ENCODE results near the gene ZNF630. TPM values are rescaled to one million over a fixed set of nuclear protein-coding genes. Genes with fewer than 3 reads are reported as not detected.
"Not testable (repeated sequence)": the region's sequence is repeated elsewhere in the genome, so short reads cannot be mapped to it uniquely, and the experiment has no call there.

ZNF630 gene
- total RNA-seq, 1 experiment from 2014 or later = 1.5 TPM

GRCh38 chrX:48021026-48021900 is 50.2 kb downstream of the ZNF630 start:
- Histone ChIP-seq H3K27ac (ENCODE audit: insufficient read length, low read depth, low read length) (peak overlapping the region; percentile 77), H4K8ac (replicated peaks; ENCODE audit: insufficient read length, low read depth, low read length) (no peak overlapping the region), H2BK12ac (ENCODE audit: insufficient read length, low read depth, low read length) (no peak overlapping the region), H3K4me1 (ENCODE audit: insufficient read depth, low read length) (no peaks in the 10 kb centered on the region), H3K9ac (ENCODE audit: extremely low read depth, insufficient read length, low read length) (peak overlapping the region; percentile 98), H3K79me1 (ENCODE audit: insufficient read depth, low read depth, low read length, poor library complexity, severe bottlenecking) (no peaks in the 10 kb centered on the region), H4K5ac (ENCODE audit: insufficient read length, low read depth, low read length) (peak overlapping the region; percentile 48), H3K9me3 (ENCODE audit: control insufficient read depth, low read depth, low read length) (peaks cover 12% of the 10 kb centered on the region), H2BK20ac (ENCODE audit: low read depth, low read length, poor library complexity, severe bottlenecking) (no peak overlapping the region), H4K20me1 (ENCODE audit: control insufficient read depth, insufficient read depth, insufficient read length) (no peaks in the 10 kb centered on the region), H3K56ac (ENCODE audit: insufficient read length, low read depth, low read length) (no peak overlapping the region), H3K4me2 (ENCODE audit: insufficient read depth, insufficient read length, low read length) (peak overlapping the region; percentile 51), H3K27me3 (ENCODE audit: insufficient read depth, low read length) (no peaks in the 10 kb centered on the region), H2AK5ac (ENCODE audit: insufficient read length, low read length) (no peak overlapping the region), H3K23ac (ENCODE audit: insufficient read length, low read depth, low read length) (no peak overlapping the region), H4K91ac (ENCODE audit: insufficient read length, low read depth, low read length) (no peak overlapping the region), H2AFZ (ENCODE audit: low read length) (peak overlapping the region; percentile 90), H3T11ph (ENCODE audit: low read length) (no peak overlapping the region), H2BK120ac (ENCODE audit: low read depth, low read length, poor library complexity, severe bottlenecking) (no peak overlapping the region), H2BK15ac (ENCODE audit: low read depth, low read length) (no peak overlapping the region), H2BK5ac (ENCODE audit: insufficient read length, low read length) (peak overlapping the region; percentile 74), H3K4ac (ENCODE audit: low read depth, low read length) (no peak overlapping the region), H3K14ac (ENCODE audit: insufficient read depth, low read length) (peak overlapping the region; percentile 91; the same call in 1 of the 2 replicates), H3K23me2 (ENCODE audit: insufficient read length, low read depth, low read length, poor library complexity, severe bottlenecking) (no peaks in the 10 kb centered on the region), H3K79me2 (ENCODE audit: insufficient read depth, low read length) (no peaks in the 10 kb centered on the region), H3K18ac (ENCODE audit: insufficient read length, low read depth, low read length) (peak overlapping the region; percentile 96)
- peak overlapping the region; percentile 85 to 91 for H3K4me3 Mint-ChIP-seq
- H3K4me1 Mint-ChIP-seq = peaks cover 2 to 4% of the 10 kb centered on the region in 2 experiments
- no CpG with 5 or more reads among the region's 30 CpGs for WGBS (ENCODE audit: extremely low coverage, insufficient read length, low lambda C conversion rate)
- peak overlapping the region; percentile 99 to 100 (median 100) for H3K27ac Mint-ChIP-seq
- H3K27me3 Mint-ChIP-seq (ENCODE audit: low read depth) = no peaks in the 10 kb centered on the region
- peak; percentile 69 for DNase-seq
- peaks cover 48 to 56% of the 10 kb centered on the region in 2 experiments for H3K9me3 Mint-ChIP-seq
- TF ChIP-seq CTCF (conservative IDR thresholded peaks at IDR 0.05) = no peak
- peaks cover 0 to 5% (median 0%) of the 10 kb centered on the region in 3 experiments; a peak in 2 of 7 replicates for H3K36me3 Mint-ChIP-seq (ENCODE audit: insufficient read depth in 1 of 3, low read depth in 3 of 3)

- H3K27ac ChIP-seq (ENCODE audit: insufficient read length, low read depth, low read length); H2AK5ac ChIP-seq (ENCODE audit: insufficient read length, low read length); H3K36me3 Mint-ChIP-seq (ENCODE audit: insufficient read depth in 1 of 3, low read depth in 3 of 3); H4K8ac ChIP-seq (replicated peaks; ENCODE audit: insufficient read length, low read depth, low read length); H3K4me3 Mint-ChIP-seq; H2BK5ac ChIP-seq (ENCODE audit: insufficient read length, low read length); H4K5ac ChIP-seq (ENCODE audit: insufficient read length, low read depth, low read length); H3T11ph ChIP-seq (ENCODE audit: low read length); H3K4me2 ChIP-seq (ENCODE audit: insufficient read depth, insufficient read length, low read length); DNase-seq; H3K4me1 Mint-ChIP-seq; H3K27me3 ChIP-seq (ENCODE audit: insufficient read depth, low read length); H2BK15ac ChIP-seq (ENCODE audit: low read depth, low read length); H3K9ac ChIP-seq (ENCODE audit: extremely low read depth, insufficient read length, low read length); H3K79me2 ChIP-seq (ENCODE audit: insufficient read depth, low read length); H3K9me3 ChIP-seq (ENCODE audit: control insufficient read depth, low read depth, low read length); H3K18ac ChIP-seq (ENCODE audit: insufficient read length, low read depth, low read length); H4K20me1 ChIP-seq (ENCODE audit: control insufficient read depth, insufficient read depth, insufficient read length); H3K23me2 ChIP-seq (ENCODE audit: insufficient read length, low read depth, low read length, poor library complexity, severe bottlenecking); H2BK120ac ChIP-seq (ENCODE audit: low read depth, low read length, poor library complexity, severe bottlenecking); H3K56ac ChIP-seq (ENCODE audit: insufficient read length, low read depth, low read length); H3K23ac ChIP-seq (ENCODE audit: insufficient read length, low read depth, low read length); H3K27ac Mint-ChIP-seq; H3K4ac ChIP-seq (ENCODE audit: low read depth, low read length); H2AFZ ChIP-seq (ENCODE audit: low read length); H3K14ac ChIP-seq (ENCODE audit: insufficient read depth, low read length); H3K4me1 ChIP-seq (ENCODE audit: insufficient read depth, low read length); H3K79me1 ChIP-seq (ENCODE audit: insufficient read depth, low read depth, low read length, poor library complexity, severe bottlenecking); H2BK12ac ChIP-seq (ENCODE audit: insufficient read length, low read depth, low read length); H2BK20ac ChIP-seq (ENCODE audit: low read depth, low read length, poor library complexity, severe bottlenecking); H4K91ac ChIP-seq (ENCODE audit: insufficient read length, low read depth, low read length); H3K27me3 Mint-ChIP-seq (ENCODE audit: low read depth): not testable (repeated sequence)
- peaks cover 42 to 50% of the 10 kb centered on the region in 2 experiments for H3K9me3 Mint-ChIP-seq
- no CpG with 5 or more reads among the region's 11 CpGs for WGBS (ENCODE audit: extremely low coverage, insufficient read length, low lambda C conversion rate)
These were observed 51.0 kb downstream of the ZNF630 start for GRCh38 chrX:48020472-48020871.
